Keratinocyte (primary cell): ENCODE measurements around the gene PEX5L.

ENCODE experiments used
- CTCF ChIP-seq, 3 experiments: IDR thresholded peaks in 1 of 3; conservative IDR thresholded peaks in 1 of 3; optimal IDR thresholded peaks in 1 of 3; 2 replicates in 2 of 3; 3 replicates in 1 of 3; pipeline versions ENCODE3 to v1.5.1; 2011; ENCODE audit warnings: low read length in 3 of 3, mild to moderate bottlenecking in 3 of 3, moderate library complexity in 2 of 3, control low read depth in 1 of 3, inconsistent platforms in 1 of 3; ENCODE audit not compliant: insufficient read depth in 2 of 3; ENCODE audit errors: extremely low read depth in 1 of 3
- EZH2 ChIP-seq: IDR thresholded peaks from one replicate; pipeline ENCODE4 v1.6.1; 2012; ENCODE audit warnings: inconsistent platforms, mild to moderate bottlenecking, low read length, moderate library complexity

DNA sequence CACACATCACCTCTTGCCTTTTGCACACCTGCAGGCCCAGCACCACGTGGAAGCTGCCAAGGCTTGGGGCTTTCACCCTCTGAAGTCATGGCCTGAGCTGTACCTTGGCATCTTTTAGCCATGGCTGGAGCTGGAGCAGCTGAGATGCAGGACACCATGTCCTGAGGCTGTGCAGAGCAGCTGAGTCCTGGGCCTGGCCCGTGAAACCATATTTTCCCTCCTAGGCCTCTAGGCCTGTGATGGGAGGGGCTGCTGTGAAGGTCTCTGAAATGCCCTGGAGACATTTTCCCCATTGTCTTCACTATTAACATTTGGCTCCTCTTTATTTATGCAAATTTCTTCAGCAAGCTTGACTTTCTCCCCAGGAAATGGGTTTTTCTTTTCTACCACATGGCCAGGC, 41.9 kb upstream of the PEX5L start:
- TF ChIP-seq CTCF (optimal IDR thresholded peaks at IDR 0.05 in 1 of 3, IDR thresholded peaks at IDR 0.05 in 1 of 3, conservative IDR thresholded peaks at IDR 0.05 in 1 of 3; ENCODE audit: extremely low read depth in 1 of 3, insufficient read depth in 2 of 3, low read length in 3 of 3) (no peak), EZH2 (no peak)
